Aorta (tissue), 5 donors: Measurements from ENCODE around the gene TTYH3. TPM values are rescaled to one million over a fixed set of nuclear protein-coding genes. Genes with fewer than 3 reads are reported as not detected.
A peak's percentile ranks its signal among the peaks of the same experiment; 100 is the strongest.
"Not testable (repeated sequence)": the region's sequence is repeated elsewhere in the genome, so short reads cannot be mapped to it uniquely, and the experiment has no call there.

Experiments used
- ATAC-seq: fragments of 200-7000 bp; cut with Tn5 transposase; one replicate; pipeline ENCODE4 v1.9.1; 2022; ENCODE audit warnings: moderate library complexity; ENCODE audit not compliant: low FRiP score
- DNase-seq, 2 donors: peaks; one replicate each; pipeline ENCODE4 v3.0.0-alpha.2; 2020
- H3K27ac ChIP-seq, 2 donors: one replicate each; pipeline ENCODE4 v1.5.1; 2013; ENCODE audit warnings: low read length in 2 of 2, mild to moderate bottlenecking in 2 of 2, moderate library complexity in 2 of 2, control low read depth in 1 of 2, inconsistent platforms in 1 of 2, low read depth in 1 of 2
- H3K27me3 ChIP-seq, 2 donors: one replicate each; pipeline ENCODE4 v1.6.1; 2013; ENCODE audit warnings: control low read depth in 1 of 2, low read length in 1 of 2, mild to moderate bottlenecking in 1 of 2, moderate library complexity in 1 of 2; ENCODE audit not compliant: insufficient read depth in 2 of 2, control insufficient read depth in 1 of 2
- H3K36me3 ChIP-seq, 2 donors: one replicate each; pipeline ENCODE4 v1.6.1; 2013; ENCODE audit warnings: control low read depth in 1 of 2, low read length in 1 of 2, mild to moderate bottlenecking in 1 of 2; ENCODE audit not compliant: insufficient read depth in 2 of 2, control insufficient read depth in 1 of 2
- H3K4me1 ChIP-seq, 2 donors: one replicate each; pipeline ENCODE4 v1.6.1; 2013; ENCODE audit warnings: low read length in 2 of 2, control low read depth in 1 of 2, mild to moderate bottlenecking in 1 of 2, moderate library complexity in 1 of 2; ENCODE audit not compliant: insufficient read depth in 2 of 2, control insufficient read depth in 1 of 2
- H3K4me3 ChIP-seq, 2 donors: one replicate each; pipeline ENCODE4 v1.5.1; 2013; ENCODE audit warnings: low read length in 2 of 2, control low read depth in 1 of 2, mild to moderate bottlenecking in 1 of 2
- H3K9me3 ChIP-seq: one replicate; pipeline ENCODE4 v1.6.1; 2013; ENCODE audit warnings: mild to moderate bottlenecking, low read length; ENCODE audit not compliant: control insufficient read depth
- WGBS, 2 donors: extraction: QIAGEN DNeasy Blood & Tissue Kit; methylation state at CpG; one replicate each; pipeline ENCODE4 v1.1.7; 2013; 5-methylcytosine and 5-hydroxymethylcytosine counted together
- intact Hi-C, 2 donors: fragments of 100-400 bp; cut with DNase I; formaldehyde crosslinking; loops; one replicate each; pipeline versions ENCODE4 v1.14.2 to v1.15.0; 2022
- polyA plus RNA-seq, 2 donors: library from polyadenylated mRNA; stranded (reverse); fragments of 200-250 nt; gene quantifications; one replicate each; pipeline ENCODE4 v1.2.3, GENCODE V29; 2013
- total RNA-seq, 2 donors: library from RNA; stranded (reverse); fragmentation: NEBNext Ultra II Directional; extraction: Animal tissue kit (Norgen Biotek cat#: 25700); gene quantifications; one replicate each; pipeline ENCODE4 v1.2.1, GENCODE V29; 2021
- donor health status: healthy with polysubstance abuse.
- donor health status: Bipolar disorder and iron deficiency.
- donor health status: DM: no; HTN: no; CAD: no.
- donor health status: DM: no; HTN: no; CAD: no.
- donor health status: DM: yes; HTN: yes; CAD: no.

The TTYH3 gene
- total and polyA plus RNA-seq, 4 donors, result 10.5 to 79.9 (median 36.9) TPM

GRCh38 chr7:2688409-2689342 is 56.9 kb downstream of the TTYH3 start:
- DNase-seq, result no peak
- Histone ChIP-seq H3K4me3 (peak overlapping the region in 1 of 2 donors; percentile 22), H3K4me1 (no peaks in the 10 kb centered on the region), H3K9me3 (no peaks in the 10 kb centered on the region), H3K36me3 (no peaks in the 10 kb centered on the region), H3K27ac (no peak overlapping the region), H3K27me3 (no peaks in the 10 kb centered on the region)
- intact Hi-C loops, result no loop called here
- WGBS, 2 donors, result 3% methylated on average over 55 to 62 of the region's 62 CpGs
- no peak for ATAC-seq

- Histone ChIP-seq H3K4me1 (no peaks in the 10 kb centered on the region), H3K4me3 (no peak overlapping the region), H3K9me3 (no peaks in the 10 kb centered on the region), H3K27ac (no peak overlapping the region), H3K27me3 (no peaks in the 10 kb centered on the region), H3K36me3 (no peaks in the 10 kb centered on the region)
- DNase-seq (no peak), ATAC-seq (no peak)
- intact Hi-C loops, result no loop called here
- 46 to 50% methylated on average over 14 to 16 of the region's 16 CpGs for WGBS, 2 donors
Measured at GRCh38 chr7:2689343-2689847, 57.6 kb downstream of the TTYH3 start.

GRCh38 chr7:2689951-2690705 is 58.3 kb downstream of the TTYH3 start:
- no peak overlapping the region for H3K4me3 ChIP-seq
- no peaks in the 10 kb centered on the region for H3K27me3 ChIP-seq
- intact Hi-C loops, result no loop called here
- H3K36me3 ChIP-seq, result no peaks in the 10 kb centered on the region
- WGBS, 2 donors, result 52 to 54% methylated on average over 23 of the region's 23 CpGs
- H3K4me1 ChIP-seq, result no peaks in the 10 kb centered on the region
- no peak for DNase-seq
- H3K27ac ChIP-seq, result no peak overlapping the region
- H3K9me3 ChIP-seq, result no peaks in the 10 kb centered on the region
- ATAC-seq, result no peak

GRCh38 chr7:2691011-2691707 is 59.4 kb downstream of the TTYH3 start:
- intact Hi-C loops, result no loop called here

GRCh38 chr7:2691932-2692439 is 60.2 kb downstream of the TTYH3 start:
- intact Hi-C loops, H3K9me3 ChIP-seq, DNase-seq, H3K27ac ChIP-seq, ATAC-seq, H3K27me3 ChIP-seq, H3K4me3 ChIP-seq, H3K36me3 ChIP-seq, H3K4me1 ChIP-seq: not testable (repeated sequence)
- WGBS, 2 donors, result 93 to 94% methylated on average over 23 of the region's 23 CpGs

More at GRCh38 chr7:2691011-2691707, 59.4 kb downstream of the TTYH3 start:
- 89 to 92% methylated on average over 18 of the region's 18 CpGs for WGBS, 2 donors
- H3K9me3 ChIP-seq, result no peaks in the 10 kb centered on the region
- H3K27me3 ChIP-seq, result no peaks in the 10 kb centered on the region
- H3K27ac ChIP-seq, result no peak overlapping the region
- no peaks in the 10 kb centered on the region for H3K36me3 ChIP-seq
- H3K4me3 ChIP-seq, result no peak overlapping the region
- no peaks in the 10 kb centered on the region for H3K4me1 ChIP-seq
- DNase-seq, result no peak
- no peak for ATAC-seq

- no peak for DNase-seq
- Histone ChIP-seq H3K9me3 (no peaks in the 10 kb centered on the region), H3K36me3 (no peaks in the 10 kb centered on the region), H3K4me3 (no peak overlapping the region), H3K4me1 (no peaks in the 10 kb centered on the region), H3K27me3 (no peaks in the 10 kb centered on the region), H3K27ac (no peak overlapping the region)
- intact Hi-C loops, result no loop called here
- no peak for ATAC-seq
- 80 to 88% methylated on average over 14 of the region's 14 CpGs for WGBS, 2 donors
Measured at GRCh38 chr7:2692543-2692942, 60.8 kb downstream of the TTYH3 start.

- H3K27ac ChIP-seq, H3K27me3 ChIP-seq, DNase-seq, intact Hi-C loops, H3K4me3 ChIP-seq, ATAC-seq, H3K9me3 ChIP-seq, H3K4me1 ChIP-seq, H3K36me3 ChIP-seq: not testable (repeated sequence)
- WGBS, 2 donors, result 91 to 94% methylated on average over 19 of the region's 19 CpGs
Measured at GRCh38 chr7:2693420-2694121, 61.8 kb downstream of the TTYH3 start.

- WGBS, 2 donors, result 83 to 86% methylated on average over 8 of the region's 8 CpGs
- DNase-seq, H3K4me1 ChIP-seq, H3K27me3 ChIP-seq, ATAC-seq, intact Hi-C loops, H3K36me3 ChIP-seq, H3K9me3 ChIP-seq, H3K4me3 ChIP-seq, H3K27ac ChIP-seq: not testable (repeated sequence)
Measured at GRCh38 chr7:2694122-2694436, 62.3 kb downstream of the TTYH3 start.
